ENCODE measurements around the gene DAB1.

DNA sequence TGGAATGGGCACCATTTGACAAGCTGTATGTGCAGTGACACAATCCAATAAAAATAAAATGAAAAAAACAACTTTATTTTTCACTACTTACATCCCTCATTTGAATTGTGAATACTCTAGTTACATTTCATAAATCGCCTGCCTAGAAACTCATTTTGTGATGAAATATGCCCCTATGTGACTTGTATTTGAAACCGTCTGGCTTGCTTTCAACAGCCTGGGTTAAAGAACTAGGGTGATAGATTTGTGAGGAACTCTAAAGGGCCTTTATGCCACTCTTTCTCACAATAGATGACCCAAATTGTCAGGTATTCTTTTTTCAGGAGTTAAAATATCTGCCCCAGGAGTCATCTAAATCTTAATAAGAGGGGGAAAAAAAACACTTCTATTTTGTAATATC lies 137.9 kb downstream of the DAB1 start:
- TF ChIP-seq, protein P1, sequence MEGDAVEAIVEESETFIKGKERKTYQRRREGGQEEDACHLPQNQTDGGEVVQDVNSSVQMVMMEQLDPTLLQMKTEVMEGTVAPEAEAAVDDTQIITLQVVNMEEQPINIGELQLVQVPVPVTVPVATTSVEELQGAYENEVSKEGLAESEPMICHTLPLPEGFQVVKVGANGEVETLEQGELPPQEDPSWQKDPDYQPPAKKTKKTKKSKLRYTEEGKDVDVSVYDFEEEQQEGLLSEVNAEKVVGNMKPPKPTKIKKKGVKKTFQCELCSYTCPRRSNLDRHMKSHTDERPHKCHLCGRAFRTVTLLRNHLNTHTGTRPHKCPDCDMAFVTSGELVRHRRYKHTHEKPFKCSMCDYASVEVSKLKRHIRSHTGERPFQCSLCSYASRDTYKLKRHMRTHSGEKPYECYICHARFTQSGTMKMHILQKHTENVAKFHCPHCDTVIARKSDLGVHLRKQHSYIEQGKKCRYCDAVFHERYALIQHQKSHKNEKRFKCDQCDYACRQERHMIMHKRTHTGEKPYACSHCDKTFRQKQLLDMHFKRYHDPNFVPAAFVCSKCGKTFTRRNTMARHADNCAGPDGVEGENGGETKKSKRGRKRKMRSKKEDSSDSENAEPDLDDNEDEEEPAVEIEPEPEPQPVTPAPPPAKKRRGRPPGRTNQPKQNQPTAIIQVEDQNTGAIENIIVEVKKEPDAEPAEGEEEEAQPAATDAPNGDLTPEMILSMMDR (conservative IDR thresholded peaks at IDR 0.05 in 1 of 2, IDR thresholded peaks at IDR 0.05 in 1 of 2; ENCODE audit: extremely low read depth in 1 of 2, insufficient read depth in 1 of 2, low read depth in 1 of 2, low read length in 2 of 2), result no peak
- no peak for TF ChIP-seq EZH2 (IDR thresholded peaks at IDR 0.05; ENCODE audit: borderline replicate concordance, low read length)
